ENCODE measurements around the gene MYH8. TPM values are rescaled to one million over a fixed set of nuclear protein-coding genes. Genes with fewer than 3 reads are reported as not detected.

The MYH8 gene
- total RNA-seq, 1 donor from 2014 or later = not detected

GRCh38 chr17:10344816-10345215 is 76.9 kb downstream of the MYH8 start:
- H3K4me3 ChIP-seq (ENCODE audit: low read depth, low read length) = no peak overlapping the region
- no peak for DNase-seq (ENCODE audit: low read depth)
- no peak for TF ChIP-seq CTCF (conservative IDR thresholded peaks at IDR 0.05; ENCODE audit: low read depth, low read length)

Other genes starting within 250 kb of the MYH8 start
- 0.58 and 2.5 TPM in 2 replicates for gene GAS7, start 223.3 kb downstream of the MYH8 start, total RNA-seq
- gene MYH13, start 48.9 kb downstream of the MYH8 start, total RNA-seq = not detected in 2 replicates
- gene MYH4, start 47.6 kb upstream of the MYH8 start, total RNA-seq = not detected in 2 replicates
- gene MYH1, start 96.6 kb upstream of the MYH8 start, total RNA-seq = not detected in 2 replicates
- not detected in 2 replicates for gene MYH2, start 127.7 kb upstream of the MYH8 start, total RNA-seq
- gene MYH3, start 235.4 kb upstream of the MYH8 start, total RNA-seq = under 0.01 and 1.7 TPM in 2 replicates